B cell (primary cell): ENCODE results near the gene ADSS1.

Experiments used
- EZH2 ChIP-seq: IDR thresholded peaks from 2 replicates; pipeline ENCODE4 v1.6.1; 2012; ENCODE audit warnings: borderline replicate concordance, low read depth, mild to moderate bottlenecking, moderate library complexity, low read length; ENCODE audit not compliant: insufficient read depth, poor library complexity, severe bottlenecking
- TF ChIP-seq, protein P1 (sequence below): fragments of 200-600 bp; IDR thresholded peaks from one replicate; pipeline ENCODE4 v1.8.0; 2022; ENCODE audit warnings: antibody characterized with exemption, mild to moderate bottlenecking

GRCh38 chr14:104700225-104700651 is 23.8 kb upstream of the ADSS1 start:
- TF ChIP-seq, protein P1, sequence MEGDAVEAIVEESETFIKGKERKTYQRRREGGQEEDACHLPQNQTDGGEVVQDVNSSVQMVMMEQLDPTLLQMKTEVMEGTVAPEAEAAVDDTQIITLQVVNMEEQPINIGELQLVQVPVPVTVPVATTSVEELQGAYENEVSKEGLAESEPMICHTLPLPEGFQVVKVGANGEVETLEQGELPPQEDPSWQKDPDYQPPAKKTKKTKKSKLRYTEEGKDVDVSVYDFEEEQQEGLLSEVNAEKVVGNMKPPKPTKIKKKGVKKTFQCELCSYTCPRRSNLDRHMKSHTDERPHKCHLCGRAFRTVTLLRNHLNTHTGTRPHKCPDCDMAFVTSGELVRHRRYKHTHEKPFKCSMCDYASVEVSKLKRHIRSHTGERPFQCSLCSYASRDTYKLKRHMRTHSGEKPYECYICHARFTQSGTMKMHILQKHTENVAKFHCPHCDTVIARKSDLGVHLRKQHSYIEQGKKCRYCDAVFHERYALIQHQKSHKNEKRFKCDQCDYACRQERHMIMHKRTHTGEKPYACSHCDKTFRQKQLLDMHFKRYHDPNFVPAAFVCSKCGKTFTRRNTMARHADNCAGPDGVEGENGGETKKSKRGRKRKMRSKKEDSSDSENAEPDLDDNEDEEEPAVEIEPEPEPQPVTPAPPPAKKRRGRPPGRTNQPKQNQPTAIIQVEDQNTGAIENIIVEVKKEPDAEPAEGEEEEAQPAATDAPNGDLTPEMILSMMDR = no peak
- TF ChIP-seq EZH2 = no peak
